ENCODE data around the gene PABPC1L.
"Not testable (repeated sequence)": the region's sequence is repeated elsewhere in the genome, so short reads cannot be mapped to it uniquely, and the experiment has no call there.

The PABPC1L gene

GRCh38 chr20:44909872-44910689 lies at the start of gene PABPC1L:
TSS of gene PABPC1L (plus strand) at chr20:44910060. CDS start at chr20:44910144, 84 bp downstream.
- no peak for TF ChIP-seq ZNF274 (IDR thresholded peaks at IDR 0.05; ENCODE audit: low read depth, low read length)
- peak within 1 kb of the TSS; percentile 79 for H3K4me3 ChIP-seq (ENCODE audit: low read length)

- no peak for TF ChIP-seq ZNF274 (IDR thresholded peaks at IDR 0.05; ENCODE audit: low read depth, low read length)
- H3K4me3 ChIP-seq (ENCODE audit: low read length) = no peak overlapping the region
Measured at GRCh38 chr20:44861531-44862006, 48.3 kb upstream of the PABPC1L start.

- H3K4me3 ChIP-seq (ENCODE audit: low read length) = no peak overlapping the region
- no peak for TF ChIP-seq ZNF274 (IDR thresholded peaks at IDR 0.05; ENCODE audit: low read depth, low read length)
Measured at GRCh38 chr20:44862286-44862685, 47.6 kb upstream of the PABPC1L start.

DNA sequence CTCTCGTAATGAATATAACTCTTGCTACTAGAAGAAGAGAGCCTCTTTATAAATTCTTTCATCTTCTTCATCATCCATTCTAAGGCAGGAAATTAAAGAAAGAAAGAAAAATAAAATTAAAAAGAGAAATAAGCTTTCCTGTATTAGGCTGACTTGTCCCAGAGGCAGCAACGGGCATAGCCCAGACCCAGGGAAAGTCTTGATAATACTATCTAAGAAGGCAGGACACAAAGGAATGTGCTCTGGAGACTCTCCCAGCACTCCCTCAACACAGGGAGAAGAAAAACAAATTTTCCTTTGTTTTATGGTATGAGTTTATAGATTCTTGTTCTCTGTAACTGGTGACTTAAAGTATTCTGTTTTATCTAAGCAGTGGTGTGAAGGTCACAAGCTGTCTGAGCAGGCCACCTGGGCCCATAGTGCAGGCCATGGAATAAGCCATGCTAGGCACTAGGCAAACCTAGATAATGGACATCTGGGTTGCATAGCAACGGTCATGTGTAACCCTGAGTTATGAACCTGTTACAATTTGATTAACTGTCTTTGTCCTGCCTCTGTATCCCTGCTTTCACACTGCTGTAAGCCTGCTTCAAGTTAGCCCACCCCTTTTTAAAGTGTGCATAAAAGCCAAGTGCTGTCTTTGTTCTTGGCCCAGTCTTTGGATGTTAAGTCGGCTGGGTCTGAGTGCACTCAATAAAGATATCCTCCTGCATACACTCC lies 46.3 kb upstream of the PABPC1L start:
- H3K4me3 ChIP-seq (ENCODE audit: low read length) = not testable (repeated sequence)

DNA sequence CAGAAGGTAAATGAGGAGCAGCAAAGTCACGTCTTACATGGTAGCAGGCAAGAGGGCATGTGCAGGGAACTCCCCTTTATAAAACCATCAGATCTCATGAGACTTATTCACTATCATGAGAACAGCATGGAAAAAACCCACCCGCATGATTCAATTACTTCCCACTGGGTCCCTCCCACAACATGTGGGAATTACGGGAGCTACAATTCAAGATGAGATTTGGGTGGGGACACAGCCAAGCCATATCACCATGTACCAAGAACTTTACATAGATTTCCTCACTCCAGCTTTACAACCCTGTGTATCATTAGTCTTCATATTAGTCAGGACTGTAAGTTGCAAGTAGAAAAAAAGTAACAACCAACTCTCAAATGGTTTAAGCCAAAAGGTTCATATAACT lies 45.4 kb upstream of the PABPC1L start:
- H3K4me3 ChIP-seq (ENCODE audit: low read length) = not testable (repeated sequence)

DNA sequence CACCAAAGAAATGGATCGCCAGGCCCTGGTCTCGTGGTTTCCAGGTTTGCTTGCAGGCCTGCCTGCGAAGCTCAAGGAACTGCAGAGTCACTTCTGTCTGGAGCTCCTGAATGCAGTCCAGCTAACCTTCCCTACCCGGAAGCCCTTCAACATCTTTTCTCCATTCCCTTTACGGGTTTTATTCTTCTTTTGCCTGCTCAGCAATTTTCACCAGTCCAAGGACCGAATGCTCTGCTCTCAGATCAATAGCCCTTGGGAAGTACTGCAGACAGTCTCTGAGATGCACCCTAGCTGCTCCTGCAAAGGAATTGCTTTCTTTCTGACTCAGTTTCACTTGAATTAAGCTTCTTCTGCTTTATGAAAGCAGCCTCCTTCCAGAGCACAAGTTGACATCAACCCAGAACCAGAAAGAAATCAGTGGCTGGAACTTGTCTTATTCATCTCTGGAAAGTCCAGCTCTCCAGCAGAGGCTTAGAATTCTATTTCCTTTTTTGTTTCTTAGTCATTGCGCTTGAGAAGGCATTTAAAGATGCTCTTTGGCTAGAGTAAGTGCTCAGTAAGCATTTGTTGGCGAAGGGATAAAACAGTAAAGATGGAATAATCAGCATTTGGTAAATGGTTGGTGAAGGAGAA lies 43.0 kb upstream of the PABPC1L start:
- no peak for TF ChIP-seq ZNF274 (IDR thresholded peaks at IDR 0.05; ENCODE audit: low read depth, low read length)
- no peak overlapping the region for H3K4me3 ChIP-seq (ENCODE audit: low read length)

- TF ChIP-seq ZNF274 (IDR thresholded peaks at IDR 0.05; ENCODE audit: low read depth, low read length) = no peak
Measured at GRCh38 chr20:44869471-44869870, 40.4 kb upstream of the PABPC1L start.

DNA sequence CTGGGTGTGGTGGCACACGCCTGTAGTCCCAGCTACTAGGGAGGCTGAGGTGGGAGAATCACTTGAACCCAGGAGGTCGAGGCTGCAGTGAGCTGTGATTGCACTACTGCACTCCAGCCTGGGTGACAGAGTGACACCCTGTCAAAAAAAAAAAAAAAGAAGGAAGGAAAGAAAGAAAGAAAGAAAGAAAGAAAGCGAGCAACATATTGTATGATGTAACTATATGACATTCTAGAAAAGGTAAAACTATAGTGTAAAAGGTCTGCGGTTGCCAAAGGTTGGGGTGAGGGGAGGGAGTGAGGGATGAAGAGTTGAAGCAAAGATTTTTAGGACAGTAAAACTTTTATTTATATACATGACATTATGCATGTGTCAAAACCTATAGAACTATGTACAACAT lies 27.5 kb upstream of the PABPC1L start:
- H3K4me3 ChIP-seq (ENCODE audit: low read length) = not testable (repeated sequence)

More at GRCh38 chr20:44869471-44869870, 40.4 kb upstream of the PABPC1L start:
- no peak overlapping the region for H3K4me3 ChIP-seq (ENCODE audit: low read length)

DNA sequence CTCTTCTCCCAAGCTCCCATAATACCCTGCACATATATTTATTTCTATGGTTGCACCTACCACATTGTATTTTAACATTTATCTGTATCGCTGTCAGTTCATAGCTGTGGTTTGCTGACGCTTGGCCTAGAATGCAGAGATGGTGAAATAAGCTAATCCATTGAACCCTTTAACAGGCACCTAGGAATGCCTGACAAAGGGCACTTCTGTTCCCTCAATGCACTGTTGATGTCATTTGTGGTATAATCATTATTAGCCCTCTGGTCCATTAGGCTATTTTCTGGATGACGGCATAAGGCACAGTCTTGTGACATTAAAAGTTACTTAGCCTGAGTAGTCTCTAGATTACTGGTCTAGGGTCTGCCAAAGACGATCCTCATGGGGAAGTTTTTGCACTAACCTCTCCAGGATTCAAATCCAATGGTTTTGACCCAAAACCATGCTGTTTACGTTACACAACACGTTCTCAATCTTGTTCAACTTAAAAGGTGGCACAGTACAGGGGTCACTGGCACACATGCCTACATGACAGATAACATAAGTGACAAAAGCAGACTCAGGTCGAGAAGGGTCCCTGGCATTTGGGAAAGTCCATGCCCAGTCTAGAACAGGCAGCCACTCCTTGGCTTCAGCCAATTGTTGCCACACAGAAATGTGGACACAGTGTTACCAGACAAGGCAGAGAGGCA lies 26.5 kb upstream of the PABPC1L start:
- TF ChIP-seq ZNF274 (IDR thresholded peaks at IDR 0.05; ENCODE audit: low read depth, low read length) = no peak
- no peak overlapping the region for H3K4me3 ChIP-seq (ENCODE audit: low read length)

DNA sequence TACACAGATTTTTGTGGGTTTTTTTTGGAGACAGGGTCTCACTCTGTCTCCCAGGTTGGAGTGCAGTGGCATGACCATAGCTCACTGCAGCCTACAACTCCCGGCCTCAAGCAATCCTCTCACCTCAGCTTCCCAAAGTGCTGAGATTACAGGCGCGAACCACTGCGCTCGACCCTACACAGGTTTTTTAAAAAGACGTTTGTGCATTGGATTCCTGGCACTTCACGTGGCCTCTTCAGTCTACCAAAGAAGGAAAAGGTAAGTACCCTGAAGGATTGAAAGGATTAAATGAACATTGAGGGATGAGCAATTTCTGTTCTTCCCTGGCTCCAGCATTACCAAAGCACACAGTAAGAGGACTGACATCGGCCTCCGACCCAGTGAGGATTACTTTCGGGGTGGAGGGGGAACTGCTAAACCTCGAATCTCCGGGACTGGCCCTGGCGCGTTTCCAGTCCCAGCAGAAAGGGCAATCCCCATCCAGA lies 24.9 kb upstream of the PABPC1L start:
- TF ChIP-seq ZNF274 (IDR thresholded peaks at IDR 0.05; ENCODE audit: low read depth, low read length) = no peak
- peak overlapping the region; percentile 71 for H3K4me3 ChIP-seq (ENCODE audit: low read length)

- peak within 1 kb of the TSS; percentile 98 for H3K4me3 ChIP-seq (ENCODE audit: low read length)
- no peak for TF ChIP-seq ZNF274 (IDR thresholded peaks at IDR 0.05; ENCODE audit: low read depth, low read length)
Measured at GRCh38 chr20:44885392-44886265, 24.2 kb upstream of the PABPC1L start, which contains the start of gene YWHAB. TSS of gene YWHAB (plus strand) at chr20:44885705. CDS start at chr20:44901534, 15,829 bp downstream.

DNA sequence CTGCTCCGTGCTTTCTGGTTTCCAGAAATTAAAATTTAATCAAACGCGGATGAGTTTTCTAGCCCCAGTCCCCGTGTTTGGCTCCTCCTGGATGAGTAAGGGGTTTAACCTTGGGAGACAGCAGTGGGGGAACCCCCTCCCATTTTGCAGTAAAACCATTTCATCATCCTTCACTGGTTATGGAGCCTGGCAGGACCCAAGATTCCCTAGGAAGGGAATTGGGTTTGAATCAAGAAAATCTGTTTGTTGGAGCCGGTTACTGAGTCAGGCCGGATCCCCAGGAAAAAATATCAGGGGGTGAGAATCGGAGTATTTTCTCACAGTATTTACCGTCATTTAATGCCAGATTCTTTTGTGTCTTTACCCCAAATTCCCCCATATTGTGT lies 23.6 kb upstream of the PABPC1L start:
- H3K4me3 ChIP-seq (ENCODE audit: low read length) = peak overlapping the region; percentile 98
- no peak for TF ChIP-seq ZNF274 (IDR thresholded peaks at IDR 0.05; ENCODE audit: low read depth, low read length)

GRCh38 chr20:44886828-44887227 lies 23.0 kb upstream of the PABPC1L start:
- TF ChIP-seq ZNF274 (IDR thresholded peaks at IDR 0.05; ENCODE audit: low read depth, low read length) = no peak
- peak overlapping the region; percentile 98 for H3K4me3 ChIP-seq (ENCODE audit: low read length)
